NCI-H2171 treated with DMSO at 0.1 percent for 48 hours (cell line): ENCODE measurements around the gene EVC2.

Source experiments
- DNase-seq: peaks from one replicate; lab custom pipeline; 2025; lab: John Stamatoyannopoulos, UW

EVC2 gene

GRCh38 chr4:5662555-5662954 lies 45.8 kb downstream of the EVC2 start:
- no peak for DNase-seq

GRCh38 chr4:5661237-5661636 lies 47.1 kb downstream of the EVC2 start:
- DNase-seq: no peak

- DNase-seq: no peak
Measured at GRCh38 chr4:5660185-5660584, 48.2 kb downstream of the EVC2 start.

GRCh38 chr4:5658974-5659373 lies 49.4 kb downstream of the EVC2 start:
- no peak for DNase-seq

GRCh38 chr4:5656415-5656814 lies 51.9 kb downstream of the EVC2 start:
- peak; percentile 3 for DNase-seq

GRCh38 chr4:5654791-5655190 lies 53.6 kb downstream of the EVC2 start:
- DNase-seq: peak; percentile 8

GRCh38 chr4:5651089-5651488 lies 57.3 kb downstream of the EVC2 start:
- no peak for DNase-seq

- no peak for DNase-seq
Measured at GRCh38 chr4:5650040-5650439, 58.3 kb downstream of the EVC2 start.

GRCh38 chr4:5647351-5647750 lies 61.0 kb downstream of the EVC2 start:
- DNase-seq: no peak

GRCh38 chr4:5640096-5640495 lies 68.3 kb downstream of the EVC2 start:
- no peak for DNase-seq

GRCh38 chr4:5639556-5639955 lies 68.8 kb downstream of the EVC2 start:
- DNase-seq: no peak

- DNase-seq: no peak
Measured at GRCh38 chr4:5638976-5639375, 69.4 kb downstream of the EVC2 start.

- DNase-seq: no peak
Measured at GRCh38 chr4:5638316-5638715, 70.0 kb downstream of the EVC2 start.

GRCh38 chr4:5636766-5637670 lies 71.3 kb downstream of the EVC2 start:
- no peak for DNase-seq

GRCh38 chr4:5635826-5636195 lies 72.5 kb downstream of the EVC2 start:
- no peak for DNase-seq

- no peak for DNase-seq
Measured at GRCh38 chr4:5632571-5632970, 75.8 kb downstream of the EVC2 start.

GRCh38 chr4:5632066-5632440 lies 76.3 kb downstream of the EVC2 start:
- no peak for DNase-seq

GRCh38 chr4:5631352-5632065 lies 76.8 kb downstream of the EVC2 start:
- no peak for DNase-seq

- DNase-seq: no peak
Measured at GRCh38 chr4:5630762-5631161, 77.6 kb downstream of the EVC2 start.

- no peak for DNase-seq
Measured at GRCh38 chr4:5629542-5629941, 78.8 kb downstream of the EVC2 start.

GRCh38 chr4:5626913-5627312 lies 81.4 kb downstream of the EVC2 start:
- DNase-seq: no peak

- no peak for DNase-seq
Measured at GRCh38 chr4:5622596-5622995, 85.8 kb downstream of the EVC2 start.

GRCh38 chr4:5619913-5620625 lies 88.3 kb downstream of the EVC2 start:
- no peak for DNase-seq
